Tibial nerve (tissue), 4 donors: ENCODE measurements around the gene RPS24.

ENCODE experiments used
- EP300 ChIP-seq, 2 donors: sonication (generic); formaldehyde crosslinking; IDR thresholded peaks; one replicate each; pipeline ENCODE4 v1.6.1; 2017; ENCODE audit warnings: antibody characterized with exemption in 2 of 2, mild to moderate bottlenecking in 1 of 2
- POLR2A ChIP-seq, 2 donors: fragments of 450-650 bp; IDR thresholded peaks; one replicate each; pipeline ENCODE4 v1.6.1; 2017; ENCODE audit warnings: antibody characterized with exemption in 2 of 2, mild to moderate bottlenecking in 2 of 2, moderate library complexity in 2 of 2
- TF ChIP-seq, protein P1 (sequence below), 5 experiments: fragments of 200-600 bp in 3 of 5; fragments of 450-650 bp in 2 of 5; sonication (generic) in 3 of 5; IDR thresholded peaks; one replicate each; pipeline ENCODE4 v1.5.1; 2016 to 2019; ENCODE audit warnings: antibody characterized with exemption in 5 of 5, mild to moderate bottlenecking in 3 of 5, moderate library complexity in 2 of 5

GRCh38 chr10:78071857-78072179, 38.2 kb downstream of the RPS24 start:
- TF ChIP-seq, protein P1, sequence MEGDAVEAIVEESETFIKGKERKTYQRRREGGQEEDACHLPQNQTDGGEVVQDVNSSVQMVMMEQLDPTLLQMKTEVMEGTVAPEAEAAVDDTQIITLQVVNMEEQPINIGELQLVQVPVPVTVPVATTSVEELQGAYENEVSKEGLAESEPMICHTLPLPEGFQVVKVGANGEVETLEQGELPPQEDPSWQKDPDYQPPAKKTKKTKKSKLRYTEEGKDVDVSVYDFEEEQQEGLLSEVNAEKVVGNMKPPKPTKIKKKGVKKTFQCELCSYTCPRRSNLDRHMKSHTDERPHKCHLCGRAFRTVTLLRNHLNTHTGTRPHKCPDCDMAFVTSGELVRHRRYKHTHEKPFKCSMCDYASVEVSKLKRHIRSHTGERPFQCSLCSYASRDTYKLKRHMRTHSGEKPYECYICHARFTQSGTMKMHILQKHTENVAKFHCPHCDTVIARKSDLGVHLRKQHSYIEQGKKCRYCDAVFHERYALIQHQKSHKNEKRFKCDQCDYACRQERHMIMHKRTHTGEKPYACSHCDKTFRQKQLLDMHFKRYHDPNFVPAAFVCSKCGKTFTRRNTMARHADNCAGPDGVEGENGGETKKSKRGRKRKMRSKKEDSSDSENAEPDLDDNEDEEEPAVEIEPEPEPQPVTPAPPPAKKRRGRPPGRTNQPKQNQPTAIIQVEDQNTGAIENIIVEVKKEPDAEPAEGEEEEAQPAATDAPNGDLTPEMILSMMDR (IDR thresholded peaks at IDR 0.05): no peak
- no peak for TF ChIP-seq EP300 (IDR thresholded peaks at IDR 0.05)
- TF ChIP-seq POLR2A (IDR thresholded peaks at IDR 0.05): no peak
